GM12873 (cell line): Measurements from ENCODE around the gene KRT86.

ENCODE experiments used
- TF ChIP-seq, protein P1 (sequence below): IDR thresholded peaks from 2 replicates; pipeline ENCODE4 v1.5.1; 2012; ENCODE audit warnings: low read depth, mild to moderate bottlenecking, moderate library complexity, low read length, control low read depth; ENCODE audit not compliant: insufficient read depth; ENCODE audit errors: missing control alignments

KRT86 gene

DNA sequence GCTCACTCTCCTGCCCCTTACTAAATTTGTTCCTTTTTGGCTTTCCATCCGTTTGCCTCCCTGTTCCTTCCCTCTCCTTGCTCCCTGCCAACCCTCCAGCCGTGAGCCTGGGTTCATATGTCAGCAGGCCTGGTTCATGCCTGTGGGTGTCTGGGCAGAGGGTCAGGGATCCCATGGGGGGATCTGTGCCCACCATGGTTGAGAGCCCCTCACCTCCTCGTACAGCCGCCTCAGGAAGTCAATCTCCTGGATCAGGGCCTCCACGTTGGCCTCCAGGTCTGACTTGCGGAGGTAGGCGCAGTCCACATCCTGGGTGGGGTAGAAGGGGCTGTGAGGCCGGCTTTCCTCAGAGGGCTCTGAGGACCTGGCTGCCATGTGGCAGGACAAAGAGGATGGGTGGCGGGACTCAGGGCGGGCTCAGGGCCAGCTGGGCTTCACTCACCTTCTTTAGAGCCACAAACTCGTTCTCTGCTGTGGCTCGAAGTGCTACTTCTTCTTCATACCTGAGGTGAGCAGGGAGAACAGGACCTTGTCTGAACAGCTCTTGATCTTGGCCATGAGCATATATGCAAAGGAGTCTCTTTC, 43.1 kb downstream of the KRT86 start:
- TF ChIP-seq, protein P1, sequence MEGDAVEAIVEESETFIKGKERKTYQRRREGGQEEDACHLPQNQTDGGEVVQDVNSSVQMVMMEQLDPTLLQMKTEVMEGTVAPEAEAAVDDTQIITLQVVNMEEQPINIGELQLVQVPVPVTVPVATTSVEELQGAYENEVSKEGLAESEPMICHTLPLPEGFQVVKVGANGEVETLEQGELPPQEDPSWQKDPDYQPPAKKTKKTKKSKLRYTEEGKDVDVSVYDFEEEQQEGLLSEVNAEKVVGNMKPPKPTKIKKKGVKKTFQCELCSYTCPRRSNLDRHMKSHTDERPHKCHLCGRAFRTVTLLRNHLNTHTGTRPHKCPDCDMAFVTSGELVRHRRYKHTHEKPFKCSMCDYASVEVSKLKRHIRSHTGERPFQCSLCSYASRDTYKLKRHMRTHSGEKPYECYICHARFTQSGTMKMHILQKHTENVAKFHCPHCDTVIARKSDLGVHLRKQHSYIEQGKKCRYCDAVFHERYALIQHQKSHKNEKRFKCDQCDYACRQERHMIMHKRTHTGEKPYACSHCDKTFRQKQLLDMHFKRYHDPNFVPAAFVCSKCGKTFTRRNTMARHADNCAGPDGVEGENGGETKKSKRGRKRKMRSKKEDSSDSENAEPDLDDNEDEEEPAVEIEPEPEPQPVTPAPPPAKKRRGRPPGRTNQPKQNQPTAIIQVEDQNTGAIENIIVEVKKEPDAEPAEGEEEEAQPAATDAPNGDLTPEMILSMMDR: no peak

DNA sequence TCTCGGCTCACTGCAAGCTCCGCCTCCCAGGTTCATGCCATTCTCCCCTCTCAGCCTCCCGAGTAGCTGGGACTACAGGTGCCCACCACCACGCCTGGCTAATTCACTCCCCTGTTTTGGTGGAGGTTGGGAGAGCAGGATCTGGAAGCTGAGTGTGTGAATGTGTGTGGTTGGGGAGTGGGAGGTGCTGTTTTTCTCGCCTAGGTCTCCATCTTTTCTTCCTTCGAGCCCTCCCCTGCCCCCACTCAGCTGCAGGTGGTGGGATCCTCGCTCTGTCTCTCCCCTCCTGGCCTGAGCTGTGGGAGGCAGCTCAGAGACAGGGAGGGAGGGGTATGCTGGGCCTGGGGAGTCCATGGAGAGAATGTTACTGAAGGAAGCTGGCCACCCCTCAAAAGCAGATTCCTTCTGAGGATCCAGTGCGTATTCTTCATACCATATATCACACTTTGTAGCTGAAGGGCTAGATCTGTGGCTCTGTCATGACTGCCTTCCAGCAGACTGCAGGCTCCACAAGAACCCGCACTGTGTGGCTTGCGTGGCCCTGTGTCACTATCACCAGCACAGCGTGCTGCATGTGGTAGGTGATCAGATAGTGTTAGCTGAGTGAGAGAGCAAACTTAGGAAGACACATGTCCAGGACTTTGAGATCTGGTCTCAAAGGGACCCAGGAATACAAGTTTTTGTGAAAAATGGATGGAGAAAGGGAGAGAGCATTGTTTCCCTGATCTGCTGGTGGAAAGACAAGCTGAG, 44.0 kb downstream of the KRT86 start:
- TF ChIP-seq, protein P1: no peak

DNA sequence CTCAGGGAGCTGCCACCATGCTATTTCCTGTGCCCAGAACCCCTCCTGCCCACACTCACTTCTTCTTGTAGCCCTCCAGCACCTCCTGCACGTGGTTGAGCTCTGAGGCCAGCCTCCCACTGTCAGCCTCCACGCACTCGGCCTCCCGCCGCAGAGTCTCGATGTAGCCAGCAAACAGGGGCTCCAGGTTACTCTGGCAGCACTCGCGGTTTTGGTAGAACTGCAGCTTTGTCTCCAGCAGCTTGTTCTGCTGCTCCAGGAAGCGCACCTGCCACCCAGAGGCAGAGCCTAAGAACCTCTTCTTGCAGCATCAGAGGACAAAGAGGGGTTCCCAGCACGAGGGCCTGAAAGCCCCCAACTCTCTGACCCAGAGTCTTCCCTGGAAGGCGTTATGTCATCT, 44.7 kb downstream of the KRT86 start:
- TF ChIP-seq, protein P1: no peak

DNA sequence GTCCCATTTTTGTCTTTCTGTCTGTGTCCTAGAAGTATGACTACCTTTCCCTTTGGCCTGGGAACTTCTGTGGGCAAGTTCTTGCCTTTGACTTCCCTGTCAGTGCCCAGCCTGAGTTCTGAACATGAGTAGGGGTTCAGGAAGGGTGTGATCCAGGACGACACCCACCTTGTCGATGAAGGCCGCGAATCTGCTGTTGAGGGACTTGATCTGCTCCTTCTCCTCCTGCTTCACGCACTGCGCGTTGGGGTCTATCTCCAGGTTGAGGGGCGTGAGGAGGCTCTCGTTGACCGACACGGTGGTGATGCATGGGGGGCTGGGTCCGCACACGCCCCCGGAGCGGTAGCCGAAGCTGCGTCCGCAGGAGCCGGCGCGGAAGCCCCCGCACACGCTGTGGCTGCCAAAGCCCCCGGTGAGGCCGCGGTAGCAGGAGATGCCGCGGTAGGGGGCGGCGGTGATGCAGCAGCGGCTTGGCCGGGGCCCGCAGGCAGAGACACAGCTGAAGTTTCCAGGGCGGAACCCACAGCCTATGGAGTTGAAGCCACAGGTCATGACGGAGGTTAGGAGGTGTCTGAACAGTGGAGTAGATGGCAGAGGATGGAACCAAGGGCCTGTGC, 46.4 kb downstream of the KRT86 start, which contains the start of gene KRT83:
Gene KRT83, minus strand, starts transcription at position 615 of the 617 bp plus-strand sequence. Its CDS starts 63 bp downstream, at position 552.
- TF ChIP-seq, protein P1: no peak

DNA sequence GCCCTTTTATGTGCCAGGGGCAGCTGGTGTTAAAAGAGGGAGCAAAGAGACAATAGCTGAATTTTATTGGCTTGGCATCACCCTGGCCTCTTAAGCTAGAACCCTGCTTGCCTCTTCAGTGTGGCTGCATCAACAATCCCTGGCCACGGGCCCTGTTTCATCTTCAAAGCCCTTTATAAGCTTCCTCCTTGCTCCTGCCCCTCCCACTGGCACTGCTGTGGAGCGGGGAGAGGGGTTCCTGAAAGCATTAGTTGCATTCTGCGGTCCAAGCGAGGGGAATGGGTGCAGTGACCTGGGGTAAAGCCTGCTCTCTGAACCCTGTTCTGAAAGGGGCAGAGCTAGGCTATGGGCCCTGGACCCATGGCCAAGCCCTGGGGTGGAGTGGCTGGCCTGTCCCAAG, 47.0 kb downstream of the KRT86 start:
- TF ChIP-seq, protein P1: no peak

DNA sequence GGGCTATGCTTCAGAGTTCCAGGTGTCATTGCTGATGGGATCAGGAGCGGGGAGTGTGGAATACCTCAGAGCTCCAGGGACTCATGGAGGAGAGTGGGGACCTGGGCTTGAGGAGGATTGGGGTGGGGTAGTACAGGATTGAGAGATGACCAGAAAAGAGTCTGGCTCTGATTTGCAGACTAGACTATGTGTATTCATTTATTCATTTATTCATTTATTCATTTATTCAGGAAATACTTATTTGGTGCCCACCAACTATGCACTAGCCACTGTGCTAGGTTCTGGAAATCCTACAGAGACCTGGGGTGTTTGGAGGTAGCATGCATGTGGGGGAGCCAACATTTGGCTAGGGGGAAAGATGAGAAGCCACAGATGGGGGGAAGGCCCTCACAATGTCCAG, 47.6 kb downstream of the KRT86 start:
- TF ChIP-seq, protein P1: no peak

DNA sequence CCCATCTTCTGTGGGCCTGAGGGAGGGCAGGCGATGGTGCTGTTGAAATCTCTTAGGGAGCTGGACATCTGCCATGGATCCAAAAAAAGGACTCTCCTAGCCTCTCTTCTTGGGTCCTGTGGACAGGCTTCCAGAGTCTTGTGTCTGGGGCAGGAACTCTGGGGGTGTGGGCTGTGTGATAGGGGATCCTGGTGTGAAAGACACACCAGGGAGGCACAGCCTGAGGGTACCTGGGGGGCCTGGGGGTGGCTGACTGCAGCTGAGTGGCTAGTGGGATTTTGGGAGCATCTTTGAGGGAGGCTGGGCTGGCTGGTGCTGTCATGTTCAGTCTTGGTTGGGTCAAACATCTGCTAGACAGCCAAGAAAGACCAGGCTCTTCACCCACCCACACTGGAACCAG, 48.6 kb downstream of the KRT86 start:
- TF ChIP-seq, protein P1: no peak
